ENCODE measurements around the gene FAM168A. TPM values are rescaled to one million over a fixed set of nuclear protein-coding genes. Genes with fewer than 3 reads are reported as not detected.

FAM168A gene
- polyA plus RNA-seq, 3 donors from 2014 or later, result 1.3 to 3.1 (median 1.3) TPM

- Mint-ChIP-seq H3K36me3 (peaks cover 4 to 7% (median 5%) of the 10 kb centered on the region in 3 donors), H3K4me1 (no peaks in the 10 kb centered on the region), H3K27ac (no peak overlapping the region), H3K4me3 (no peak overlapping the region), H3K27me3 (ENCODE audit: low read depth in 3 of 3) (peaks cover 0 to 2% (median 0%) of the 10 kb centered on the region in 3 donors), H3K9me3 (no peaks in the 10 kb centered on the region)
- no peak for DNase-seq
Observed at GRCh38 chr11:73428699-73429098, 169.2 kb downstream of the FAM168A start.

GRCh38 chr11:73428227-73428626 is 169.7 kb downstream of the FAM168A start:
- Mint-ChIP-seq H3K4me3 (no peak overlapping the region), H3K36me3 (peaks cover 4 to 7% (median 5%) of the 10 kb centered on the region in 3 donors), H3K9me3 (no peaks in the 10 kb centered on the region), H3K4me1 (no peaks in the 10 kb centered on the region), H3K27me3 (ENCODE audit: low read depth in 3 of 3) (peaks cover 0 to 2% (median 0%) of the 10 kb centered on the region in 3 donors), H3K27ac (no peak overlapping the region)
- DNase-seq, result no peak

DNA sequence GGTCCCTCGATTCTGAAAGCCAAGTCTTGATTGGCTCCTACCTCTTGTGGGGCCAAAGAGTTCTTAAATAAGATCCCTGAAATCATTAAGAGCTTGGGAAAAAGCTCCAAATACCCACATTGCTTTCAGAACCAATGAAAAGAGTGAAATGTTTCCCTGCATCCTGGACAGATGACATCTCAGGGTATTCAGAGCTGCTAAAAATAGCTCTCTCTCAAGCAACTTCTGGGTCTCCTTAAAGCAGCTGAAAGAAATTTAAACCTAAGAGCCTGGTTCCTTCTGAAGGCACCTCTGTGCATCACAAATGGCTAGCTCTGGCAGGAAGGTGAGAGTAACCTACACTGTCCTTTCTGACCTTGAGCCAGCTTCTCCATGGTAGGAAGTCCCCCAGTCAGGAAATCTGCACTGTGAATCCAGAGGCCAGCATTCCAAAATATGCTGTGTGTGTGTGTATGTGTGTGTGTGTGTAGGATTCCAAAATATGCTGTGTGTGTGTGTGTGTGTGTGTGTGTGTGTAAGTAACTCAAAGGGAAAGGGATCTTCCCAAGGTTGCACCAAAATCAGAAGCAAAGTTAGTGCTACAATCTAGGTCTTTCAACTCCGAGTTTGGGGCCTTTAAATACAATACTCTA is 171.6 kb downstream of the FAM168A start:
- Mint-ChIP-seq H3K36me3 (peaks cover 4 to 5% (median 4%) of the 10 kb centered on the region in 3 donors), H3K4me3 (no peak overlapping the region), H3K27me3 (ENCODE audit: low read depth in 3 of 3) (peaks cover 0 to 2% (median 0%) of the 10 kb centered on the region in 3 donors), H3K27ac (no peak overlapping the region), H3K9me3 (no peaks in the 10 kb centered on the region), H3K4me1 (no peaks in the 10 kb centered on the region)
- DNase-seq, result no peak

DNA sequence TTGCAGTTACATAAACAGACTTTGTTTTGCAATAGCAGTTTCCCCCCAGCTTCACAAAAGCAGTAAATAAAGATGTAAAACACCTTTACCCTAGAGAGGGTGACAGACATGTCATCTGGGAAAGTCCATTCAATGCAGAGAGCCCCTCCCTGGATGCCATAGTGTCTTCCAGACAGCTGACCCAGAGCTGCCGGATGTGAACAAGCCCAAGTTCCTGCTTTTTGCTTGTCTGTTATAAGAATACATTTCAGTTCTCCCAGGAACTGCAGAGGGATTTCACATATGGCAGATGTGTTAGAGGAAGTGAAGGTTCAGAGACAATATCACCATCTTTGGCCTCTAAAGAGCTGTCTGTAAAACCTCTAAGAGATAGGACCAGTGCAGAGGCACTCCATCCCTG is 172.8 kb downstream of the FAM168A start:
- no peaks in the 10 kb centered on the region for H3K9me3 Mint-ChIP-seq
- peaks cover 0 to under 1% (median 0%) of the 10 kb centered on the region in 3 donors for H3K27me3 Mint-ChIP-seq (ENCODE audit: low read depth in 3 of 3)
- H3K4me3 Mint-ChIP-seq, result no peak overlapping the region
- DNase-seq, result no peak
- H3K27ac Mint-ChIP-seq, result no peak overlapping the region
- peaks cover 4 to 5% (median 4%) of the 10 kb centered on the region in 3 donors for H3K36me3 Mint-ChIP-seq
- no peaks in the 10 kb centered on the region for H3K4me1 Mint-ChIP-seq

DNA sequence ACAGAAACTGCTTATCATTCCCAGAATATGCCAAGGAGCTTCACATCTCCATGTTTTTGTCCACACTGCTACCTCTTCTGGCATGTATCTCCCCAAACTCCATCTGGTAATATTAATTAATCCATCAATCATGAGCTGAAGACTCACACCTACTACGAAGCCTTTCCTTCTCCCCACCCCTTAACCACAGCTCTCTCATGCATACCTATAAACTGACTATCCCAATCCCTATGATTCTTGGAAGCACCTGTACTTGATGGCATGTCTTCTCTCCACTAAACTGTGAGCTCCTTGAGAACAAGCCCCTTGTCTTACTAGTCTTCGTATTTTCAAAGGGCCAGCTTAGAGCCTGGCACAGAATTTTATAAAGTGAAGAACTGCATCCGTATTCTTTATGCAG is 174.4 kb downstream of the FAM168A start:
- Mint-ChIP-seq H3K27me3 (ENCODE audit: low read depth in 3 of 3) (no peaks in the 10 kb centered on the region), H3K4me1 (no peaks in the 10 kb centered on the region), H3K4me3 (no peak overlapping the region), H3K9me3 (no peaks in the 10 kb centered on the region), H3K36me3 (peaks cover 0 to under 1% (median 0%) of the 10 kb centered on the region in 3 donors), H3K27ac (peak overlapping the region in 1 of 6 donors; percentile 3)
- DNase-seq, result no peak

- Mint-ChIP-seq H3K9me3 (no peaks in the 10 kb centered on the region), H3K4me3 (no peak overlapping the region), H3K36me3 (peaks cover 2 to 7% (median 4%) of the 10 kb centered on the region in 3 donors), H3K4me1 (no peaks in the 10 kb centered on the region), H3K27me3 (ENCODE audit: low read depth in 3 of 3) (no peaks in the 10 kb centered on the region), H3K27ac (no peak overlapping the region)
- no peak for DNase-seq
Observed at GRCh38 chr11:73422886-73423285, 175.0 kb downstream of the FAM168A start.

- H3K27me3 Mint-ChIP-seq (ENCODE audit: low read depth in 3 of 3), result no peaks in the 10 kb centered on the region
- peaks cover 4 to 8% (median 4%) of the 10 kb centered on the region in 3 donors for H3K36me3 Mint-ChIP-seq
- no peak overlapping the region for H3K4me3 Mint-ChIP-seq
- H3K9me3 Mint-ChIP-seq, result no peaks in the 10 kb centered on the region
- no peak for DNase-seq
- H3K27ac Mint-ChIP-seq, result no peak overlapping the region
- peaks cover 4 to 13% of the 10 kb centered on the region in 2 donors for H3K4me1 Mint-ChIP-seq
Observed at GRCh38 chr11:73420136-73420535, 177.8 kb downstream of the FAM168A start.

- no peak for DNase-seq
- Mint-ChIP-seq H3K27me3 (ENCODE audit: low read depth in 3 of 3) (no peaks in the 10 kb centered on the region), H3K4me3 (no peak overlapping the region), H3K27ac (peak overlapping the region in 2 of 6 donors; percentile 18 to 20), H3K36me3 (peaks cover 4 to 11% (median 8%) of the 10 kb centered on the region in 3 donors), H3K9me3 (no peaks in the 10 kb centered on the region), H3K4me1 (peaks cover 12 to 26% of the 10 kb centered on the region in 2 donors)
Observed at GRCh38 chr11:73416786-73417185, 181.1 kb downstream of the FAM168A start.

- no peaks in the 10 kb centered on the region for H3K27me3 Mint-ChIP-seq (ENCODE audit: low read depth in 3 of 3)
- H3K4me3 Mint-ChIP-seq, result no peak overlapping the region
- H3K4me1 Mint-ChIP-seq, result peaks cover 12 to 26% of the 10 kb centered on the region in 2 donors
- H3K27ac Mint-ChIP-seq, result no peak overlapping the region
- no peaks in the 10 kb centered on the region for H3K9me3 Mint-ChIP-seq
- DNase-seq, result no peak
- H3K36me3 Mint-ChIP-seq, result peaks cover 4 to 11% (median 9%) of the 10 kb centered on the region in 3 donors
Observed at GRCh38 chr11:73415854-73416615, 181.9 kb downstream of the FAM168A start.

GRCh38 chr11:73414977-73415651 is 182.8 kb downstream of the FAM168A start:
- Mint-ChIP-seq H3K27ac (peak overlapping the region; percentile 36 to 88 (median 78)), H3K36me3 (peaks cover 4 to 16% (median 9%) of the 10 kb centered on the region in 3 donors), H3K4me1 (peaks cover 12 to 26% of the 10 kb centered on the region in 2 donors)

DNA sequence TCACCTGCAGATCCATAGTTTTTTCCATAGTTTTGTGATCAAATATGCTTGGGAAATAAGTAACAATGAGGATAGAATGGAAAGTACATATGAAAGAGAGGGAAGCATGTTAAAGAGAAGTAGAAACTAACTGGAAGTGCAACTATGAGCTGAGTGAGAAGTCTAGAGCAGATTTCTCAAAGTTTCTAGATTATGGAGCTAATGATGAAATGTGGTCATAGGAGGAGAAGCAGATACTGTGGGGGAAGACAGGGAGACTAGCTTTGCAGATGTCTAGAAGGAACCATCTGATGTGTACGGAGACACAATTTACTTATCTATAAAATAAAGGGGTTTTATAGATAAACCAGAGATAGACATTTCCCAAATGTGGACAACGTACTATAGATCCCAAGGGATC is 184.7 kb downstream of the FAM168A start:
- H3K4me3 Mint-ChIP-seq, result no peak overlapping the region
- peaks cover 9 to 25% (median 13%) of the 10 kb centered on the region in 3 donors for H3K36me3 Mint-ChIP-seq
- H3K27me3 Mint-ChIP-seq (ENCODE audit: low read depth in 3 of 3), result peaks cover 0 to 1% (median 0%) of the 10 kb centered on the region in 3 donors
- no peak for DNase-seq
- no peaks in the 10 kb centered on the region for H3K9me3 Mint-ChIP-seq
- H3K4me1 Mint-ChIP-seq, result peaks cover 14 to 26% of the 10 kb centered on the region in 2 donors
- H3K27ac Mint-ChIP-seq, result peak overlapping the region in 1 of 6 donors; percentile 32

More at GRCh38 chr11:73414977-73415651, 182.8 kb downstream of the FAM168A start:
- H3K9me3 Mint-ChIP-seq, result no peaks in the 10 kb centered on the region
- DNase-seq, result peak in 1 of 3 donors; percentile 19
- peaks cover 0 to 1% (median 0%) of the 10 kb centered on the region in 3 donors for H3K27me3 Mint-ChIP-seq (ENCODE audit: low read depth in 3 of 3)
- H3K4me3 Mint-ChIP-seq, result peak overlapping the region in 1 of 5 donors; percentile 39

DNA sequence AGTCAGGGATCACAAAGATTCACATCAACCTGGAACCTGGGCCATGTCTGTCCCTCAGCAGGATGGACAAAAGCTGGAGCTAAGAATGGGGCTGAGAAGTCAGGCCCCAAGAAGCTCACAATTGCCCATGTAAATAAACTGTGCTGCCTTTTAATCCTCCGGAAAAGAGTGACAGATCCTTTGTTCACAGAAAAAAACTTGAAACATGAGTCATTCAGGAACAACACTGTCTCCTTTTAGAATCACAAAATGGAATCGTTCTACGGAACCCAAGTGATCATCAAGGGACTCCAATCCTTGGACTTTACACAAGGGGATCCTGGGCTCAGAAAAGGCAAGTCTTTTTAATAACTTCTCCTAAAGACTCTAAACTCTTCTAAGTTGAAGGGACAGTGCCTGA is 185.6 kb downstream of the FAM168A start:
- no peak for DNase-seq
- peaks cover 9 to 22% (median 14%) of the 10 kb centered on the region in 3 donors for H3K36me3 Mint-ChIP-seq
- peaks cover 14 to 26% of the 10 kb centered on the region in 2 donors for H3K4me1 Mint-ChIP-seq
- no peak overlapping the region for H3K27ac Mint-ChIP-seq
- no peaks in the 10 kb centered on the region for H3K9me3 Mint-ChIP-seq
- no peak overlapping the region for H3K4me3 Mint-ChIP-seq
- H3K27me3 Mint-ChIP-seq (ENCODE audit: low read depth in 3 of 3), result peaks cover 0 to 1% (median 0%) of the 10 kb centered on the region in 3 donors

DNA sequence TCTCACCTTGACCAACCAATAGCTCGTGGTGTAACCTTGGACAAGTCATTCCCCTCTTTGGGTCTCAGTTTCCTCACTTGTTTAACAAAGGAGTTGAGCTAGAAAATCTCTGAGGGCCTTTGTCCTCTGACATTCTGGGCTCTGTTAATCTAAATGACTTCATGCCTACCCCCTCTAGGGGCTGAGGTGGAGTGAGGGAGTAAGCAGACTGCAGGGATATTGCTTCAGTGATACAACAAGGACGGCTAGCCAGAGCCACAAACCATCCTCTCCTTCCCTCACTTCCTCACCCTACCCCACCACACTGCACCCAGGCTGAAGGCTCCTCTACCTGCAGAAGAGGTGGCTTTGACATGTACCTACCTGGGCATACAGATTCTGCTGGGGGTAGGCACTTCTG is 186.9 kb downstream of the FAM168A start:
- Mint-ChIP-seq H3K27me3 (ENCODE audit: low read depth in 3 of 3) (peaks cover 0 to 1% (median 0%) of the 10 kb centered on the region in 3 donors), H3K4me3 (no peak overlapping the region), H3K36me3 (peaks cover 14 to 27% (median 14%) of the 10 kb centered on the region in 3 donors), H3K9me3 (no peaks in the 10 kb centered on the region), H3K4me1 (peaks cover 14 to 22% of the 10 kb centered on the region in 2 donors), H3K27ac (no peak overlapping the region)
- no peak for DNase-seq
